Peyer's patch (tissue), 4 donors: ENCODE results near the gene TRIM37. TPM values are rescaled to one million over a fixed set of nuclear protein-coding genes. Genes with fewer than 3 reads are reported as not detected.

Experiments used
- DNase-seq, 3 donors: peaks; one replicate each; pipeline ENCODE4 v3.0.0-alpha.2; 2017 to 2019
- H3K27ac ChIP-seq, 4 donors: fragments of 200-600 bp; sonication (generic); one replicate each; pipeline ENCODE4 v1.5.1; 2016 to 2019
- H3K27me3 ChIP-seq, 2 donors: fragments of 200-600 bp; sonication (generic); one replicate each; pipeline ENCODE4 v1.5.1; 2019
- H3K36me3 ChIP-seq, 3 donors: fragments of 200-600 bp; sonication (generic); one replicate each; pipeline ENCODE4 v1.5.1; 2016 to 2019
- H3K4me1 ChIP-seq, 4 donors: fragments of 200-600 bp; sonication (generic); one replicate each; pipeline ENCODE4 v1.5.1; 2016 to 2019
- H3K4me3 ChIP-seq, 4 donors: fragments of 200-600 bp; sonication (generic); 1 replicate in 3 of 4; 2 replicates in 1 of 4; pipeline ENCODE4 v1.5.1; 2016 to 2019; ENCODE audit warnings: mild to moderate bottlenecking in 1 of 4
- H3K9me3 ChIP-seq, 4 donors: fragments of 200-600 bp; sonication (generic); one replicate each; pipeline ENCODE4 v1.5.1; 2016 to 2019; ENCODE audit warnings: mild to moderate bottlenecking in 1 of 4
- POLR2A ChIP-seq, 2 donors: fragments of 450-650 bp; IDR thresholded peaks; one replicate each; pipeline ENCODE4 v1.5.1; 2017; ENCODE audit warnings: antibody characterized with exemption in 2 of 2, mild to moderate bottlenecking in 2 of 2, moderate library complexity in 2 of 2
- total RNA-seq, 4 donors: library from RNA; depleted of rRNA; stranded (reverse); fragments of >200 nt; gene quantifications; one replicate each; pipeline ENCODE4 v1.1.0, GENCODE V29; 2016
- TF ChIP-seq, protein P1 (sequence below), 6 experiments: fragments of 450-650 bp in 4 of 6; fragments of 200-600 bp in 2 of 6; sonication (generic) in 1 of 6; IDR thresholded peaks; one replicate each; pipeline ENCODE4 v1.5.1; 2017 to 2019; ENCODE audit warnings: antibody characterized with exemption in 6 of 6, mild to moderate bottlenecking in 3 of 6, moderate library complexity in 1 of 6

The TRIM37 gene
- total RNA-seq, 4 donors from 2014 or later: 9.8 to 31.4 (median 14.7) TPM

DNA sequence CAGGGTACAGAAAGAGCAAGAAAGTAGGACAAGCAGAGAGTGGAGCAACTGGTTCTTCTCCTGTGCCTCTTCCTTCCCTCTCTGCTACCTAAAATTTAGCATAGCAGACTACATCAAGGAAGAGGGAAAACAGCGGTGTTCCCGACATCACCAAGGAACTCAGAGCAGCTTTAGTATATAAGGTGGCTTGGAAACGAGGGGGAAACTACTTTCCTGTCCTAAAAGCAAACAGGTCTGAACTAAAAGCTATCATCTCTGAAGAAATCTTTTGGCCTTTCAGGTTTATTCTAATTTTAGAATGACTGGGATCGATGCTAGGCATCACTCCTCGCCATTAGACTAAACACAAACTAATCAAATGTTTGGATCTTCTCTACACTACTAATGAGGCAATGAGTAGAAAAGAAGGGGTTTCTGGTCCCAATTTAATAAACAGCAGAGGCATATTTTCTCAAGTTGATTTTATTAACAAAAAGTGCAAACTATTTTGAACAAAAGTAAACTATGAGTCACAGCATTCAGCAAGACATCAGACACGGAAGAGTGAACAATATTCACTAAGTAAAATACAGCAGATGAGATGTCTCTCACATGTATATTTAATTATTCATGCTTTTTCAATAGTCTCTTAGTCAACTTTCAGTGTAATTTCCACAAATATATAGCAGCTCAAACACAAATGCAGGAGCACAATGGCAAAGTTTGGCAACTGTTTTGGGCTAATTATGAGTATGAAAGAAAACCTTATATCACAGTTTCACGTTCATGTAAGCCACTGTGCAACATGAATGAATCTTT lies 108.7 kb downstream of the TRIM37 start:
- Histone ChIP-seq H3K27ac (no peak overlapping the region), H3K4me1 (no peaks in the 10 kb centered on the region), H3K27me3 (no peaks in the 10 kb centered on the region), H3K9me3 (no peaks in the 10 kb centered on the region), H3K36me3 (peaks cover 0 to 12% (median 0%) of the 10 kb centered on the region in 3 donors), H3K4me3 (no peak overlapping the region)
- no peak for TF ChIP-seq POLR2A (IDR thresholded peaks at IDR 0.05)
- TF ChIP-seq, protein P1, sequence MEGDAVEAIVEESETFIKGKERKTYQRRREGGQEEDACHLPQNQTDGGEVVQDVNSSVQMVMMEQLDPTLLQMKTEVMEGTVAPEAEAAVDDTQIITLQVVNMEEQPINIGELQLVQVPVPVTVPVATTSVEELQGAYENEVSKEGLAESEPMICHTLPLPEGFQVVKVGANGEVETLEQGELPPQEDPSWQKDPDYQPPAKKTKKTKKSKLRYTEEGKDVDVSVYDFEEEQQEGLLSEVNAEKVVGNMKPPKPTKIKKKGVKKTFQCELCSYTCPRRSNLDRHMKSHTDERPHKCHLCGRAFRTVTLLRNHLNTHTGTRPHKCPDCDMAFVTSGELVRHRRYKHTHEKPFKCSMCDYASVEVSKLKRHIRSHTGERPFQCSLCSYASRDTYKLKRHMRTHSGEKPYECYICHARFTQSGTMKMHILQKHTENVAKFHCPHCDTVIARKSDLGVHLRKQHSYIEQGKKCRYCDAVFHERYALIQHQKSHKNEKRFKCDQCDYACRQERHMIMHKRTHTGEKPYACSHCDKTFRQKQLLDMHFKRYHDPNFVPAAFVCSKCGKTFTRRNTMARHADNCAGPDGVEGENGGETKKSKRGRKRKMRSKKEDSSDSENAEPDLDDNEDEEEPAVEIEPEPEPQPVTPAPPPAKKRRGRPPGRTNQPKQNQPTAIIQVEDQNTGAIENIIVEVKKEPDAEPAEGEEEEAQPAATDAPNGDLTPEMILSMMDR (IDR thresholded peaks at IDR 0.05): no peak
- DNase-seq: no peak

DNA sequence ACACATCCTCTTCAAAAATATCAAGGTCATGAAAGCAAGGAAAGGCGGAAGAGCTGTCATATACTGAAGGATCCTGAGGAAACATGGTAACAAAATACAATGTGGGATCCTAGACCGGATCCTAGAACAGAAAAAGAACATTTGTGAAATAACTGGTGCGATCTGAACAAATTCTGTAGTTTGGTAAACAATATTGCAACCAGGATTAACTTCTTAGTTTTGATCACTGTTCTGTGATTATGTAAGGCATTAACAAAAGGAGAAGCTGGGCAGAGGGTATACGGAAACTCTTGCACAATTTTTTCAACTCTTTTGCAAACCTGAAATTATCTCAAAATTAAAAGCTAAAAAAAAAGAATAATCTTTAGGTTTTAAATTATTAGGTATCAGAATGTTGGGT lies 109.7 kb downstream of the TRIM37 start:
- Histone ChIP-seq H3K36me3 (peaks cover 0 to 12% (median 0%) of the 10 kb centered on the region in 3 donors), H3K4me1 (no peaks in the 10 kb centered on the region), H3K27ac (no peak overlapping the region), H3K9me3 (no peaks in the 10 kb centered on the region), H3K4me3 (no peak overlapping the region), H3K27me3 (no peaks in the 10 kb centered on the region)
- DNase-seq: no peak
- TF ChIP-seq, protein P1 (IDR thresholded peaks at IDR 0.05): no peak
- no peak for TF ChIP-seq POLR2A (IDR thresholded peaks at IDR 0.05)

DNA sequence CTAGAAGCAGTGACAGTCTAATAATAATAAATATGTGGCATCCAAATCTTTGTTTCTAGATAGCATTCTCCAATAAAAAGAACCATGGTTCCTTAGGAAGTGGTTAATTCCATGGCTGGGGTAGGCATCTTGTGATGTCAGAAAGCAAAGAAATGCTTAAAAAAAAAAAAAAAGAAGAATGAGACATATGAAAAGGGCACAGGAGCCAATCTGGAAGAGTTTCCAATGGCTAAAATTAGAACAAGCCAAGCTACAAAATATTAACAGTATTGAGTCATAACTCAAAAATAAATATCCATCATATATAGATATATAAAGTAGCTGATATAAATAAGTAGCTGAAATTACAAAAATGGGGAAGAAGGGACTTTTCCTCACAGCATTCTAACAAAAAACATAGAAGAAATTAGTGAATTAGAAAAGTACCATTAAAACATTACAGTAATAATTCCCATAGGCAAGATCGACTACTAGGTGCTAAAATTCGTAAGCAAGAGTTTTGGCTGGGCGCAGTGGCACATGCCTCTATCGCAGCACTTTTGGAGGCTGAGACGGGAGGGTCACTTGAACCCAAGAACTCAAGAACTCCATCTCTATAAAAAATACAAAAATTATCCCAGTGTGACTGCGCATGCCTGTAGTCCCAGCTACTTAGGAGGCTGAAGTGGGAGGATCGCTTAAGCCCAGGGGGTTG lies 111.3 kb downstream of the TRIM37 start:
- H3K36me3 ChIP-seq: peaks cover 0 to 12% (median 0%) of the 10 kb centered on the region in 3 donors
- H3K27me3 ChIP-seq: no peaks in the 10 kb centered on the region
- no peaks in the 10 kb centered on the region for H3K4me1 ChIP-seq
- H3K9me3 ChIP-seq: no peaks in the 10 kb centered on the region
- no peak overlapping the region for H3K27ac ChIP-seq
- TF ChIP-seq, protein P1 (IDR thresholded peaks at IDR 0.05): no peak
- no peak for TF ChIP-seq POLR2A (IDR thresholded peaks at IDR 0.05)
- no peak overlapping the region for H3K4me3 ChIP-seq
- no peak for DNase-seq

DNA sequence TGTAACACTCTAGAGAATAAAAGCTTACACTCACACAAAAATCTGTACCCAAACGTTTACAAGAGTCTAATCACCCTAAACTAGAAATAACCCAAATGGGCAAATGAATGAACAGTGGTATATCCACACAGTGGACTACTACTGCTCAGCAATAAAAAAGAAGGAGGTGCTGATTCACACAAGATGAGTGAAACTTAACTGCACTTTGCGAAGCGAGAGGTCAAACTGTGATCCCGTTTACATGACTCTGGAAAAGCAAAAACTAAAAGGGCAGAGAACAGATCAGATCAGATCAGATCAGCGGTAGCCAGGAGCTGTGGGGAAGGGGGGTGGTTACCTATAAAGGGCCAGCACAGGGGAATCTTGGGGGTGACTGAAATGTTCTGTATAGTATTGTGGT lies 113.4 kb downstream of the TRIM37 start:
- Histone ChIP-seq H3K9me3 (no peaks in the 10 kb centered on the region), H3K4me1 (no peaks in the 10 kb centered on the region), H3K36me3 (peaks cover 0 to 2% (median 0%) of the 10 kb centered on the region in 3 donors), H3K4me3 (no peak overlapping the region), H3K27ac (peak overlapping the region in 2 of 4 donors; percentile 43 to 80), H3K27me3 (no peaks in the 10 kb centered on the region)
- DNase-seq: peak in 1 of 3 donors; percentile 48
- TF ChIP-seq, protein P1 (IDR thresholded peaks at IDR 0.05): no peak
- no peak for TF ChIP-seq POLR2A (IDR thresholded peaks at IDR 0.05)

DNA sequence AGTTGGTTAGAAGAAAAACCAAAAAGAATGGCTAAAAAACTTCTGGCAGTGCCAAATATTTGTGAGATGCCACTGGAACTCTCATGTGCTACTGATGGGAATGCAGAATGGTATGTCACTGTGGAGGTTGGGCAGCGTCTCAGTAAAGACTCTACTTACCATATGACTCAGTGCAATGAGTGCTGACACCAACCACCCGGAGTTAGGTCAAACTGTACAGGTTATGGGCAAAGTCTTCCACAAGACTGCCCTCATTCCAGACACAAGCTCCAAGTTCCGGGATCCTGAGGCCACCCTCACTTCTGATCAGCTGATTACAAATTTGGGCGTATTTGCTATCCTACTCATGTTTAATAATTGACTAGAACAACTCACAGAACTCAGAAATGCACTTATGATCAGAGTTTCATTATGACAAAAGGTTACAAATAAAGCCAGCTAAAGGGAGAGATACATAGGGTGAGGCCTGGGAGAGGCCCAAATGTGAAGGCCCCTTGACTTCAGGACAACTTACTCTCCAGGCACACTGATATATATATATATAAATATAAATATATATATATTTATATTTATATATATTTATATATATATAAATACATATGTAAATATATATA lies 114.9 kb downstream of the TRIM37 start:
- H3K27ac ChIP-seq: peak overlapping the region in 2 of 4 donors; percentile 55 to 77

More for the DNA sequence above, 114.9 kb downstream of the TRIM37 start:
- Histone ChIP-seq H3K9me3 (no peaks in the 10 kb centered on the region), H3K4me1 (no peaks in the 10 kb centered on the region), H3K27me3 (no peaks in the 10 kb centered on the region), H3K4me3 (no peak overlapping the region), H3K36me3 (no peaks in the 10 kb centered on the region)
- DNase-seq: peak in 2 of 3 donors; percentile 57 to 84
- no peak for TF ChIP-seq POLR2A (IDR thresholded peaks at IDR 0.05)
- TF ChIP-seq, protein P1 (IDR thresholded peaks at IDR 0.05): no peak
